ENCODE data around the gene CARD8. TPM values are rescaled to one million over a fixed set of nuclear protein-coding genes. Genes with fewer than 3 reads are reported as not detected.

Gene CARD8
- polyA plus RNA-seq, 4 donors, result 49.3 to 62.6 (median 58.7) TPM

- no peak for DNase-seq (ENCODE audit: low read depth in 4 of 4, low spot score in 3 of 4)
These were observed 36.7 kb downstream of the CARD8 start for GRCh38 chr19:48218997-48219396.

- no peak for DNase-seq (ENCODE audit: low read depth in 4 of 4, low spot score in 3 of 4)
These were observed 38.8 kb downstream of the CARD8 start for GRCh38 chr19:48216933-48217332.

GRCh38 chr19:48213959-48214358 lies 41.8 kb downstream of the CARD8 start:
- no peak for DNase-seq (ENCODE audit: low read depth in 4 of 4, low spot score in 3 of 4)

GRCh38 chr19:48210005-48210404 lies 45.7 kb downstream of the CARD8 start:
- DNase-seq (ENCODE audit: low read depth in 4 of 4, low spot score in 3 of 4), result no peak

- no peak for DNase-seq (ENCODE audit: low read depth in 4 of 4, low spot score in 3 of 4)
These were observed 49.2 kb downstream of the CARD8 start for GRCh38 chr19:48206397-48207093.

GRCh38 chr19:48203794-48204628 lies 51.7 kb downstream of the CARD8 start:
- DNase-seq (ENCODE audit: low read depth in 4 of 4, low spot score in 3 of 4), result peak; percentile 87 to 92 (median 92)

- DNase-seq (ENCODE audit: low read depth in 4 of 4, low spot score in 3 of 4), result no peak
These were observed 52.4 kb downstream of the CARD8 start for GRCh38 chr19:48203222-48203793.

- DNase-seq (ENCODE audit: low read depth in 4 of 4, low spot score in 3 of 4), result no peak
These were observed 58.6 kb downstream of the CARD8 start for GRCh38 chr19:48196933-48197665.

- DNase-seq (ENCODE audit: low read depth in 4 of 4, low spot score in 3 of 4), result no peak
These were observed 59.4 kb downstream of the CARD8 start for GRCh38 chr19:48196321-48196763.

- DNase-seq (ENCODE audit: low read depth in 4 of 4, low spot score in 3 of 4), result no peak
These were observed 60.6 kb downstream of the CARD8 start for GRCh38 chr19:48194844-48195830.

GRCh38 chr19:48194041-48194843 lies 61.5 kb downstream of the CARD8 start:
- DNase-seq (ENCODE audit: low read depth in 4 of 4, low spot score in 3 of 4), result no peak

GRCh38 chr19:48192750-48193149 lies 63.0 kb downstream of the CARD8 start:
- DNase-seq (ENCODE audit: low read depth in 4 of 4, low spot score in 3 of 4), result no peak

- no peak for DNase-seq (ENCODE audit: low read depth in 4 of 4, low spot score in 3 of 4)
These were observed 64.8 kb downstream of the CARD8 start for GRCh38 chr19:48190885-48191284.

- DNase-seq (ENCODE audit: low read depth in 4 of 4, low spot score in 3 of 4), result no peak
These were observed 65.3 kb downstream of the CARD8 start for GRCh38 chr19:48190288-48190884.

- no peak for DNase-seq (ENCODE audit: low read depth in 4 of 4, low spot score in 3 of 4)
These were observed 69.1 kb downstream of the CARD8 start for GRCh38 chr19:48186541-48186991.

GRCh38 chr19:48186015-48186414 lies 69.7 kb downstream of the CARD8 start:
- no peak for DNase-seq (ENCODE audit: low read depth in 4 of 4, low spot score in 3 of 4)

- no peak for DNase-seq (ENCODE audit: low read depth in 4 of 4, low spot score in 3 of 4)
These were observed 72.4 kb downstream of the CARD8 start for GRCh38 chr19:48183356-48183755.

GRCh38 chr19:48182434-48182833 lies 73.3 kb downstream of the CARD8 start:
- DNase-seq (ENCODE audit: low read depth in 4 of 4, low spot score in 3 of 4), result no peak
